ENCODE data around the gene DNAJC5. TPM values are rescaled to one million over a fixed set of nuclear protein-coding genes. Genes with fewer than 3 reads are reported as not detected.
A peak's percentile ranks its signal among the peaks of the same experiment; 100 is the strongest.

Gene DNAJC5
- total and polyA plus RNA-seq, 2 experiments from 2014 or later: 7.1 to 33.5 TPM

- Histone ChIP-seq H3K36me3 (ENCODE audit: insufficient read depth) (peaks cover 16% of the 10 kb centered on the region), H3K4me3 (peak within 1 kb of the TSS; percentile 98), H3K9me2 (ENCODE audit: insufficient read depth) (no peaks in the 10 kb centered on the region), H3F3A (replicated peaks; ENCODE audit: low read depth) (peaks cover 20% of the 10 kb centered on the region), H3K4me1 (ENCODE audit: insufficient read depth) (peaks cover 18% of the 10 kb centered on the region), H4K20me1 (replicated peaks; ENCODE audit: insufficient read depth) (peaks cover 13% of the 10 kb centered on the region), H3K4me2 (peak within 1 kb of the TSS; percentile 93), H2AFZ (peak within 1 kb of the TSS; percentile 93; the same call in 1 of the 2 replicates), H3K79me2 (replicated peaks; ENCODE audit: insufficient read depth) (peaks cover 29% of the 10 kb centered on the region), H3K27ac (ENCODE audit: low read depth) (peak within 1 kb of the TSS; percentile 88; the same call in 1 of the 2 replicates), H3K27me3 (ENCODE audit: insufficient read depth) (peaks cover 15% of the 10 kb centered on the region)
- Mint-ChIP-seq H3K9me3 (no peaks in the 10 kb centered on the region; the same call in 2 of the 3 replicates), H3K36me3 (ENCODE audit: low read depth) (peaks cover 34% of the 10 kb centered on the region), H3K27me3 (ENCODE audit: insufficient read depth, low read depth, poor library complexity) (peaks cover 17% of the 10 kb centered on the region), H3K4me1 (peaks cover 29% of the 10 kb centered on the region), H3K27ac (peak within 1 kb of the TSS; percentile 95), H3K4me3 (peak within 1 kb of the TSS; percentile 96)
- TF ChIP-seq NANOG (IDR thresholded peaks at IDR 0.05; ENCODE audit: borderline replicate concordance) (no peak), CTCF (conservative IDR thresholded peaks at IDR 0.05; ENCODE audit: low read depth in 2 of 2) (peak; percentile 70 to 94), CREB1 (CRISPR knock-in tag; IDR thresholded peaks at IDR 0.05; ENCODE audit: low read depth) (peak; percentile 96), ETS1 (IDR thresholded peaks at IDR 0.05) (peak; percentile 95), POLR2AphosphoS5 (IDR thresholded peaks at IDR 0.05; ENCODE audit: low read depth) (peak; percentile 81)
- ATAC-seq: peak; percentile 79
- peak; percentile 99 for DNase-seq (ENCODE audit: low spot score)
Observed at GRCh38 chr20:63980806-63981728, 86.1 kb downstream of the DNAJC5 start, which contains the start of gene PRPF6. Gene PRPF6 (plus strand): TSS chr20:63981132. CDS start chr20:63981246, 114 bp downstream.

GRCh38 chr20:63982937-63983336 is 88.0 kb downstream of the DNAJC5 start:
- peak overlapping the region; percentile 48 for H3K4me3 Mint-ChIP-seq
- no peak for DNase-seq (ENCODE audit: low spot score)
- no peak for TF ChIP-seq ZNF331 (CRISPR knock-in tag; IDR thresholded peaks at IDR 0.05; ENCODE audit: low read depth)
- no peak for TF ChIP-seq NANOG (IDR thresholded peaks at IDR 0.05; ENCODE audit: borderline replicate concordance)
- no peak for TF ChIP-seq POLR2AphosphoS5 (IDR thresholded peaks at IDR 0.05; ENCODE audit: low read depth)
- TF ChIP-seq ZNF114 (CRISPR knock-in tag; IDR thresholded peaks at IDR 0.05): no peak
- no peak for TF ChIP-seq ZNF462 (CRISPR knock-in tag; IDR thresholded peaks at IDR 0.05)
- TF ChIP-seq STAT1 (IDR thresholded peaks at IDR 0.05; ENCODE audit: unreplicated experiment): no peak

More at GRCh38 chr20:63982937-63983336, 88.0 kb downstream of the DNAJC5 start:
- Histone ChIP-seq H3K79me2 (replicated peaks; ENCODE audit: insufficient read depth) (peaks cover 29% of the 10 kb centered on the region), H4K20me1 (replicated peaks; ENCODE audit: insufficient read depth) (peaks cover 13% of the 10 kb centered on the region), H3K27ac (ENCODE audit: low read depth) (no peak overlapping the region), H3K4me2 (no peak overlapping the region), H3K4me1 (ENCODE audit: insufficient read depth) (peaks cover 18% of the 10 kb centered on the region), H3F3A (replicated peaks; ENCODE audit: low read depth) (peaks cover 20% of the 10 kb centered on the region), H3K27me3 (ENCODE audit: insufficient read depth) (peaks cover 13% of the 10 kb centered on the region), H3K9me2 (ENCODE audit: insufficient read depth) (no peaks in the 10 kb centered on the region), H3K4me3 (no peak overlapping the region), H3K36me3 (ENCODE audit: insufficient read depth) (peaks cover 27% of the 10 kb centered on the region), H2AFZ (no peak overlapping the region)
- peaks cover 48% of the 10 kb centered on the region for H3K36me3 Mint-ChIP-seq (ENCODE audit: low read depth)
- no peaks in the 10 kb centered on the region; the same call in 2 of the 3 replicates for H3K9me3 Mint-ChIP-seq
- H3K27me3 Mint-ChIP-seq (ENCODE audit: insufficient read depth, low read depth, poor library complexity): peaks cover 12% of the 10 kb centered on the region
- no peak for ATAC-seq
- no peak overlapping the region for H3K27ac Mint-ChIP-seq
- peaks cover 25% of the 10 kb centered on the region for H3K4me1 Mint-ChIP-seq
